Keratinocyte (primary cell): ENCODE results near the gene PRKCI. TPM values are rescaled to one million over a fixed set of nuclear protein-coding genes. Genes with fewer than 3 reads are reported as not detected.

Experiments used
- DNase-seq: peaks from one replicate; pipeline ENCODE4 v3.0.0-alpha.2; 2011; ENCODE audit warnings: low read depth, missing footprints, low spot score
- FAIRE-seq: peaks from 2 replicates; lab custom pipeline; 2011; peaks lifted over from hg19 to GRCh38; lab: Jason Lieb, UNC
- H2AFZ ChIP-seq: 2 replicates; pipeline ENCODE4 v1.6.0; 2012; ENCODE audit warnings: low read length, control low read depth, inconsistent platforms; ENCODE audit not compliant: control insufficient read depth
- H3K27ac ChIP-seq: 2 replicates; pipeline ENCODE4 v1.5.1; 2011; ENCODE audit warnings: low read length; ENCODE audit not compliant: control insufficient read depth, insufficient read depth
- H3K27me3 ChIP-seq: 3 replicates; pipeline ENCODE4 v1.6.0; 2011; ENCODE audit warnings: low read length; ENCODE audit not compliant: control insufficient read depth, insufficient read depth; ENCODE audit errors: extremely low read depth
- H3K36me3 ChIP-seq, 2 experiments: 2 replicates in 1 of 2; 3 replicates in 1 of 2; pipeline ENCODE4 v1.5.1; 2011; ENCODE audit warnings: low read length in 2 of 2, mild to moderate bottlenecking in 1 of 2; ENCODE audit not compliant: control insufficient read depth in 2 of 2, insufficient read depth in 2 of 2; ENCODE audit errors: extremely low read depth in 1 of 2
- H3K4me1 ChIP-seq: 3 replicates; pipeline ENCODE4 v1.5.1; 2011; ENCODE audit warnings: low read length; ENCODE audit not compliant: control insufficient read depth, insufficient read depth; ENCODE audit errors: extremely low read depth
- H3K4me2 ChIP-seq: 3 replicates; pipeline ENCODE4 v1.6.0; 2011; ENCODE audit warnings: low read depth, low read length; ENCODE audit not compliant: control insufficient read depth, insufficient read depth; ENCODE audit errors: extremely low read depth
- H3K4me3 ChIP-seq, 3 experiments: fragments of 200-600 bp in 1 of 3; sonication (generic) in 1 of 3; 2 replicates in 2 of 3; 3 replicates in 1 of 3; pipeline ENCODE4 v1.5.1; 2011 to 2016; ENCODE audit warnings: low read length in 3 of 3, mild to moderate bottlenecking in 3 of 3, control low read depth in 2 of 3, inconsistent platforms in 1 of 3, low read depth in 1 of 3, mixed read lengths in 1 of 3, mixed run types in 1 of 3, moderate library complexity in 1 of 3; ENCODE audit not compliant: control insufficient read depth in 2 of 3, insufficient read depth in 2 of 3; ENCODE audit errors: extremely low read depth in 1 of 3
- H3K79me2 ChIP-seq: 2 replicates; pipeline ENCODE4 v1.6.0; 2012; ENCODE audit warnings: low read length; ENCODE audit not compliant: control insufficient read depth, insufficient read depth
- H3K9ac ChIP-seq: 3 replicates; pipeline ENCODE4 v1.6.0; 2011; ENCODE audit warnings: low read length; ENCODE audit not compliant: control insufficient read depth, insufficient read depth; ENCODE audit errors: extremely low read depth
- H3K9me1 ChIP-seq: 3 replicates; pipeline ENCODE4 v1.6.0; 2011; ENCODE audit warnings: low read length; ENCODE audit not compliant: control insufficient read depth, insufficient read depth; ENCODE audit errors: extremely low read depth
- H3K9me3 ChIP-seq: 2 replicates; pipeline ENCODE4 v1.5.1; 2012; ENCODE audit warnings: low read depth, low read length; ENCODE audit not compliant: control insufficient read depth
- H4K20me1 ChIP-seq: 3 replicates; pipeline ENCODE4 v1.6.0; 2011; ENCODE audit warnings: low read length; ENCODE audit not compliant: control insufficient read depth, insufficient read depth; ENCODE audit errors: extremely low read depth
- EZH2 ChIP-seq: IDR thresholded peaks from one replicate; pipeline ENCODE4 v1.6.1; 2012; ENCODE audit warnings: inconsistent platforms, mild to moderate bottlenecking, low read length, moderate library complexity
- dilution Hi-C: fragments of 300-500 bp; cut with MboI; formaldehyde crosslinking; loops from one replicate; pipeline ENCODE4 v1.7.0; 2020; ENCODE audit warnings: low sequenced_read_pairs; ENCODE audit not compliant: extremely low pct_ligation_motif_present
- polyA minus RNA-seq, 3 experiments: library from RNA; depleted of rRNA, polyadenylated mRNA; stranded (reverse); fragments of >200 nt; gene quantifications; 1 replicate in 1 of 3; 2 replicates in 1 of 3; 3 replicates in 1 of 3; pipeline ENCODE4 v1.2.3, GENCODE V29; 2011
- polyA plus RNA-seq, 5 experiments: library from polyadenylated mRNA; depleted of rRNA in 3 of 5; stranded (reverse) in 3 of 5; stranded (forward) in 1 of 5; unstranded in 1 of 5; fragments of >200 nt; gene quantifications; 1 replicate in 1 of 5; 2 replicates in 3 of 5; 3 replicates in 1 of 5; pipeline versions ENCODE4 v1.2.1 to v1.2.3, GENCODE V29; 2011 to 2012; ENCODE audit warnings: missing spikeins in 2 of 5, low read depth in 1 of 5, low replicate concordance in 1 of 5
- TF ChIP-seq, protein P1 (sequence below), 3 experiments: IDR thresholded peaks in 1 of 3; conservative IDR thresholded peaks in 1 of 3; optimal IDR thresholded peaks in 1 of 3; 2 replicates in 2 of 3; 3 replicates in 1 of 3; pipeline versions ENCODE3 to v1.5.1; 2011; ENCODE audit warnings: low read length in 3 of 3, mild to moderate bottlenecking in 3 of 3, moderate library complexity in 2 of 3, control low read depth in 1 of 3, inconsistent platforms in 1 of 3; ENCODE audit not compliant: insufficient read depth in 2 of 3; ENCODE audit errors: extremely low read depth in 1 of 3

PRKCI gene
- 34.9 to 53.5 TPM (median 35.9 TPM) in 3 replicates for polyA plus RNA-seq
- polyA plus RNA-seq (2011; ENCODE audit: low read depth): 39.1 TPM
- 26.0 and 49.9 TPM in 2 replicates for polyA plus RNA-seq (2011; cell fraction: cytosol; rRNA removed)
- polyA plus RNA-seq (2011; cell fraction: nucleus; rRNA removed): 35.9 and 55.4 TPM in 2 replicates
- 31.0 and 38.8 TPM in 2 replicates for polyA plus RNA-seq (2012; ENCODE audit: low replicate concordance)
- 9.6 to 73.5 TPM (median 41.1 TPM) in 3 replicates for polyA minus RNA-seq
- polyA minus RNA-seq (2011; cell fraction: cytosol; rRNA and poly(A)+ RNA removed): 42.4 TPM
- polyA minus RNA-seq (2011; cell fraction: nucleus; rRNA and poly(A)+ RNA removed): 36.2 and 73.1 TPM in 2 replicates

DNA sequence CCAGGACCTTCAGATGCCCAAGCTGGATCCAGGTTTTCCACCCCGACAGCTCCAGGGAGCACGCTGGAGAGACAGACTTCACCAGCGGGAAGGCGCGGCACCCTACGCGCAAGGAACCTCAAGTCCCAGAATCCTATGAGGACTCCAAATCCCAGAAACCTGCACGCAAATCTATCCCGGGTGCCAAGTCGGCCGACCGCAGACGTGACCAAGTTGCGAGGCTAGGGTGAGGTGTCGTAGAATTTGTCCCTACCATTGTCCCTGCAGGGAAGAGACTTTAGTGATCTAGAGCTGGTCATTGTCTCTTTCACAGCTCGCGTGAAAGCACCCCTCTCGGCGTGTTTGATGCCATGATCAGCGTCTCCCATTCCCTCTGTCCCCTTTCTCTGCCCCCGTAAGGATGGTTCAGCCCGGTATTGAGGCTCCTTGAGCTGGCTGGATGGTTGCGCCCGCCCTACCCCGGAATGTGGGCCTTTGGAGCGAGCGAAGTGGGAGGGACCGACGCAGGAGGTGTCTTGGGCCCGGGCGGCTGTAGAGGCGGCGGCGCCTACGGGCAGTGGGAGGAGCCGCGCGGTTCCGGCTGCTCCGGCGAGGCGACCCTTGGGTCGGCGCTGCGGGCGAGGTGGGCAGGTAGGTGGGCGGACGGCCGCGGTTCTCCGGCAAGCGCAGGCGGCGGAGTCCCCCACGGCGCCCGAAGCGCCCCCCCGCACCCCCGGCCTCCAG, at the start of gene PRKCI:
PRKCI (plus strand) TSS at position 501 of the 723 bp plus-strand sequence. CDS start 246 bp downstream, outside the sequence.
- FAIRE-seq (peak; percentile 91), DNase-seq (peak; percentile 76)
- TF ChIP-seq, protein P1, sequence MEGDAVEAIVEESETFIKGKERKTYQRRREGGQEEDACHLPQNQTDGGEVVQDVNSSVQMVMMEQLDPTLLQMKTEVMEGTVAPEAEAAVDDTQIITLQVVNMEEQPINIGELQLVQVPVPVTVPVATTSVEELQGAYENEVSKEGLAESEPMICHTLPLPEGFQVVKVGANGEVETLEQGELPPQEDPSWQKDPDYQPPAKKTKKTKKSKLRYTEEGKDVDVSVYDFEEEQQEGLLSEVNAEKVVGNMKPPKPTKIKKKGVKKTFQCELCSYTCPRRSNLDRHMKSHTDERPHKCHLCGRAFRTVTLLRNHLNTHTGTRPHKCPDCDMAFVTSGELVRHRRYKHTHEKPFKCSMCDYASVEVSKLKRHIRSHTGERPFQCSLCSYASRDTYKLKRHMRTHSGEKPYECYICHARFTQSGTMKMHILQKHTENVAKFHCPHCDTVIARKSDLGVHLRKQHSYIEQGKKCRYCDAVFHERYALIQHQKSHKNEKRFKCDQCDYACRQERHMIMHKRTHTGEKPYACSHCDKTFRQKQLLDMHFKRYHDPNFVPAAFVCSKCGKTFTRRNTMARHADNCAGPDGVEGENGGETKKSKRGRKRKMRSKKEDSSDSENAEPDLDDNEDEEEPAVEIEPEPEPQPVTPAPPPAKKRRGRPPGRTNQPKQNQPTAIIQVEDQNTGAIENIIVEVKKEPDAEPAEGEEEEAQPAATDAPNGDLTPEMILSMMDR (optimal IDR thresholded peaks at IDR 0.05 in 1 of 3, IDR thresholded peaks at IDR 0.05 in 1 of 3, conservative IDR thresholded peaks at IDR 0.05 in 1 of 3; ENCODE audit: extremely low read depth in 1 of 3, insufficient read depth in 2 of 3, low read length in 3 of 3): no peak
- TF ChIP-seq EZH2: no peak
- peak within 1 kb of the TSS; percentile 99 for H3K27ac ChIP-seq
- peak within 1 kb of the TSS; percentile 97 for H3K4me2 ChIP-seq
- no peaks in the 10 kb centered on the region for H4K20me1 ChIP-seq
- H3K27me3 ChIP-seq: no peaks in the 10 kb centered on the region
- H3K9me1 ChIP-seq: no peaks in the 10 kb centered on the region
- peaks cover 43% of the 10 kb centered on the region for H3K79me2 ChIP-seq
- H3K4me3 ChIP-seq: peak within 1 kb of the TSS; percentile 76 to 95 (median 76)
- H2AFZ ChIP-seq: peak within 1 kb of the TSS; percentile 94
- H3K4me1 ChIP-seq: peaks cover 31% of the 10 kb centered on the region
- H3K36me3 ChIP-seq: no peaks in the 10 kb centered on the region
- peak within 1 kb of the TSS; percentile 97 for H3K9ac ChIP-seq
- dilution Hi-C loops: no loop called here
- no peaks in the 10 kb centered on the region for H3K9me3 ChIP-seq

DNA sequence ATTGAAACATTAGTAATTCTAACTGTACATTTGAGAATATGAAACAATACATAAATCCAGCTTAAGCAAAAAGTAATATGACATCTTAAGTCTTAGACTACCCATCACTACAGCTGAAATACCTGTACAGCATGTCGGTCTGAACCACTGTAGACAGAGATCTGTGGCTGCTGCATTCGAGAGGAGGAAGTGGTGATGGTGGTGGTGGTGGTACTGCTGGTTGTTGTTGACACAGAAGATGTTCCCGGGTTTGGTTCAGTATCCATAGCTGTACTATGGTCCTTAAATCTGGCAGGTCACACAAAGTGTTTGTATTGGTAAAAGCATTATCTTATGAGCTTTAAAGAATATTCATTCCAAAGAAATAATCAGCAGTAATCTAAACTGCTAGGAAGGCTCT, 43.6 kb upstream of the PRKCI start:
- Histone ChIP-seq H3K4me3 (no peak overlapping the region), H3K4me1 (peaks cover 15% of the 10 kb centered on the region), H3K27ac (no peak overlapping the region), H2AFZ (no peak overlapping the region), H4K20me1 (no peaks in the 10 kb centered on the region), H3K27me3 (no peaks in the 10 kb centered on the region), H3K36me3 (peaks cover 10 to 13% of the 10 kb centered on the region in 2 experiments), H3K4me2 (no peak overlapping the region), H3K9me1 (no peaks in the 10 kb centered on the region), H3K79me2 (peaks cover 48% of the 10 kb centered on the region), H3K9ac (no peak overlapping the region), H3K9me3 (no peaks in the 10 kb centered on the region)
- dilution Hi-C loops: no loop called here
- no peak for FAIRE-seq
- no peak for DNase-seq
- TF ChIP-seq, protein P1 (optimal IDR thresholded peaks at IDR 0.05 in 1 of 3, IDR thresholded peaks at IDR 0.05 in 1 of 3, conservative IDR thresholded peaks at IDR 0.05 in 1 of 3; ENCODE audit: extremely low read depth in 1 of 3, insufficient read depth in 2 of 3, low read length in 3 of 3): no peak
- TF ChIP-seq EZH2: no peak
